NB4 (cell line): ENCODE results near the gene PDGFA.

Experiments
- DNase-seq: peaks from one replicate; pipeline ENCODE4 v3.0.0; 2010; ENCODE audit warnings: low read depth
- H3K4me3 ChIP-seq: one replicate; pipeline ENCODE4 v1.5.1; 2011; ENCODE audit warnings: mild to moderate bottlenecking, low read depth, low read length, moderate library complexity
- MYC ChIP-seq: IDR thresholded peaks from 2 replicates; pipeline ENCODE4 v1.6.1; 2011; ENCODE audit warnings: low read depth, low read length
- POLR2A ChIP-seq: IDR thresholded peaks from 2 replicates; pipeline ENCODE4 v1.6.1; 2011; ENCODE audit warnings: mild to moderate bottlenecking; ENCODE audit not compliant: insufficient read length; ENCODE audit errors: extremely low read depth
- TF ChIP-seq, protein P1 (sequence below): IDR thresholded peaks from 2 replicates; pipeline ENCODE4 v1.6.1; 2011; ENCODE audit warnings: low read depth, low read length
- TF ChIP-seq, protein P2 (sequence below): IDR thresholded peaks from one replicate; pipeline ENCODE4 v1.5.1; 2012; ENCODE audit warnings: low read depth, low read length

The PDGFA gene

DNA sequence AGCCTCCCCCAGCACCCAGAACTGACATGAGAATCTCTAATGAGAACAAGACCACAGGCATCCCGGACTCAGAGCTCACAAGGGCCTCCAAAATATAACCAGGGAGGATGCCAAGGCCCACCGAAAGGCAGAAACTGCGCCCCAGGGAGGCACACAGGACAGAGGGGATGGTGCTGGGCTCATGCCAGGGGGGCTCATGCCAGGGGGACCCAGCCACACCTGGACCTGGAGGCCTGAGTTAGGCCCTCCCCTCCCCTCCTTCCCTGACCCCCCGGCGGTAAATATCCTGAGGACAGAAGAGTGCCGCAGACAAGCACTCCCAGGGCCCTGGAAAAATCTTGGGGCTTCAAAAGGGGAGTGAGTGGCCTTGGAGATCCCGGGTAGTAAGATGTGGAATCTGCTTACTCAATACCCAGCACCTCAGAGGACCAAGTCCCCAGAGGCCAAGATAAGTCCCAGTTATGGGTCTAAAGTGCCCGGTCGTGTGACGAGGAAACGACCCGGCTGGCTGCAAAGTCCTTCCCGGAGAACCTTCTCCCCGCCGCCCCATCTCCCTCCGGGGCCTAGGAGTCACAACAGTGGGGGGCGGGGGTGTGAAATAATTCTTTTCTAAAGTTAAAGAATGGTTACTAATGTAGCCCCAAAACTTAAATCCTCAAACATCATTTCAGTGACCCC is 11.9 kb downstream of the PDGFA start:
- TF ChIP-seq MYC (no peak), POLR2A (no peak)
- TF ChIP-seq, protein P1, sequence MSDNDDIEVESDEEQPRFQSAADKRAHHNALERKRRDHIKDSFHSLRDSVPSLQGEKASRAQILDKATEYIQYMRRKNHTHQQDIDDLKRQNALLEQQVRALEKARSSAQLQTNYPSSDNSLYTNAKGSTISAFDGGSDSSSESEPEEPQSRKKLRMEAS, result no peak
- TF ChIP-seq, protein P2, sequence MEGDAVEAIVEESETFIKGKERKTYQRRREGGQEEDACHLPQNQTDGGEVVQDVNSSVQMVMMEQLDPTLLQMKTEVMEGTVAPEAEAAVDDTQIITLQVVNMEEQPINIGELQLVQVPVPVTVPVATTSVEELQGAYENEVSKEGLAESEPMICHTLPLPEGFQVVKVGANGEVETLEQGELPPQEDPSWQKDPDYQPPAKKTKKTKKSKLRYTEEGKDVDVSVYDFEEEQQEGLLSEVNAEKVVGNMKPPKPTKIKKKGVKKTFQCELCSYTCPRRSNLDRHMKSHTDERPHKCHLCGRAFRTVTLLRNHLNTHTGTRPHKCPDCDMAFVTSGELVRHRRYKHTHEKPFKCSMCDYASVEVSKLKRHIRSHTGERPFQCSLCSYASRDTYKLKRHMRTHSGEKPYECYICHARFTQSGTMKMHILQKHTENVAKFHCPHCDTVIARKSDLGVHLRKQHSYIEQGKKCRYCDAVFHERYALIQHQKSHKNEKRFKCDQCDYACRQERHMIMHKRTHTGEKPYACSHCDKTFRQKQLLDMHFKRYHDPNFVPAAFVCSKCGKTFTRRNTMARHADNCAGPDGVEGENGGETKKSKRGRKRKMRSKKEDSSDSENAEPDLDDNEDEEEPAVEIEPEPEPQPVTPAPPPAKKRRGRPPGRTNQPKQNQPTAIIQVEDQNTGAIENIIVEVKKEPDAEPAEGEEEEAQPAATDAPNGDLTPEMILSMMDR, result no peak

DNA sequence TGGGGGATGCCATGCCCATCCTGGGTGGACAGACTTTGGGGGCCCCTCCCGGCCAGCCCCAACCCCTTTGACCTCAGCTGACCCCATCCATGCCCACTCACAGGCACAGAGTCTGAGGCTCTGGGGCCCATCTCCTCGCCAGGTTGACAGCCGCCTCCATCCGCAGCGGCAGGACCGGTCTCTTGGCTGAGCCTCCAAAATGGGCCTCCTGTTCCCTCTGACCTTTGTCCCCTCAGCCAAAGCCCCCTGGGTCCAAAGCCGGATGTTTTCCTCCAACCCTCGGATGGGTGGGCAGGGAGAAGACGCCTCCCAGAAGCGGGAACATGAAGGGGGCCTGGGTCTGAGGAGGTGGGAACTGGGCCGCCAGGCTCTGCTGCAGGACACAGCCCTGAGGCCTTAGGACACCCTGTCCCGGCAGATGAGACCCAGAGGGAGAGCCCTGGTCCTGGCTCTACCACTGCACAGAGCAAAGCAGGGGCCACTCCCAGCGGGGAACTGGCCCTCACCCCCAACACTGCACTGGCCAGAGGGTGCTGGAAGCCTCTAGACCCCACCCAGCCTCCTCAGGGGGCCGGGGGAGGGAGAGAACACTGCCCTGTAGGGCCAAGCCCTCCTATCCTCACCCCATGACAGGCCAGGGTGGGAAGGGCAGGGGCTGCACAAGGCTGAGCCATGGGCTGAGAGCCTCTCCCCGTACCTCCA is 12.6 kb downstream of the PDGFA start:
- DNase-seq, result no peak
- H3K4me3 ChIP-seq, result no peak overlapping the region
- TF ChIP-seq, protein P2, result no peak
- TF ChIP-seq MYC, result no peak
- no peak for TF ChIP-seq POLR2A
- TF ChIP-seq, protein P1, result no peak

More for the DNA sequence above, 11.9 kb downstream of the PDGFA start:
- no peak overlapping the region for H3K4me3 ChIP-seq
- no peak for DNase-seq

DNA sequence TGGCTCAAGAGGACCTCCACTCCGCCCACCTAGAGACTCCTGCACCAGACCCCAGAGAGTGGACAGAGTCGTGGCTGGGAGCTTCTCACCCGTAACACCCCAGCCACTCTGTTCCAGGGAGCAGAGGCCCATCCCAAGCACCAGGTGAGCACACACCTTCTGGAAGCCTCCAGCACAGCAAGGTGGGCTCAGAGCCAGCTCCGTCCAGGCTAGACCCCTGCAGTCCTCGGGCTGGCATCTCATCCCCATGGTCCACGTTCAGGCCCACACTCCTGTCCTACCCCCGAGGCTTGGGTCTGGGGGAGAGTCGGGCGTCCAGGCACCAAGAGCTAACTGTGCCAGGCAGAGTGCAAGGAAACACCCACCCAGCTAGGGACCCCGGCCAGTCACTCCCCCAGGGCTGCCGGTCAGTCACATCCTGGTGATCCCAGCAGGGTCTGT is 13.2 kb downstream of the PDGFA start:
- DNase-seq, result no peak
- H3K4me3 ChIP-seq, result no peak overlapping the region
- TF ChIP-seq POLR2A (no peak), MYC (no peak)
- TF ChIP-seq, protein P1, result no peak
- TF ChIP-seq, protein P2, result no peak

DNA sequence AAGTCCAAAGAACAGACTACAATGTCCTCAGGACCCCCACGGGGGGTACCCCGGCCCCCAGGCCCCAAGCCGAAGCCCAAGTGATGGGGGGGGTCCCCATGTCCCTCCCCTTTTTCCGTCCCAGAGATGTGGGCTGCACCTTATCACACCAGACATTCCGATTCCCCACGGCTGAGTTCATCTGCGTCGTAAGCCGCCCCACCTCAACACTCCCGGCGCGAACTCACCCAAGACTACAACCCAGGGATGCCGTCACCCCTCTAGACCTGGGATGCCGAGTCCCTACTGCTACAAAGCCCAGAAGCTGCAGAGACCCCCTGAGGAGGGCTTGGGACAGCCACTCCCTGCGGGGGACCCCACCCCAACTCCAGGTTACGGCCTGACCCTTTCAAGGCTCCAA is 14.5 kb downstream of the PDGFA start:
- no peak for DNase-seq
- no peak overlapping the region for H3K4me3 ChIP-seq
- TF ChIP-seq POLR2A (no peak), MYC (no peak)
- TF ChIP-seq, protein P2, result no peak
- TF ChIP-seq, protein P1, result no peak

DNA sequence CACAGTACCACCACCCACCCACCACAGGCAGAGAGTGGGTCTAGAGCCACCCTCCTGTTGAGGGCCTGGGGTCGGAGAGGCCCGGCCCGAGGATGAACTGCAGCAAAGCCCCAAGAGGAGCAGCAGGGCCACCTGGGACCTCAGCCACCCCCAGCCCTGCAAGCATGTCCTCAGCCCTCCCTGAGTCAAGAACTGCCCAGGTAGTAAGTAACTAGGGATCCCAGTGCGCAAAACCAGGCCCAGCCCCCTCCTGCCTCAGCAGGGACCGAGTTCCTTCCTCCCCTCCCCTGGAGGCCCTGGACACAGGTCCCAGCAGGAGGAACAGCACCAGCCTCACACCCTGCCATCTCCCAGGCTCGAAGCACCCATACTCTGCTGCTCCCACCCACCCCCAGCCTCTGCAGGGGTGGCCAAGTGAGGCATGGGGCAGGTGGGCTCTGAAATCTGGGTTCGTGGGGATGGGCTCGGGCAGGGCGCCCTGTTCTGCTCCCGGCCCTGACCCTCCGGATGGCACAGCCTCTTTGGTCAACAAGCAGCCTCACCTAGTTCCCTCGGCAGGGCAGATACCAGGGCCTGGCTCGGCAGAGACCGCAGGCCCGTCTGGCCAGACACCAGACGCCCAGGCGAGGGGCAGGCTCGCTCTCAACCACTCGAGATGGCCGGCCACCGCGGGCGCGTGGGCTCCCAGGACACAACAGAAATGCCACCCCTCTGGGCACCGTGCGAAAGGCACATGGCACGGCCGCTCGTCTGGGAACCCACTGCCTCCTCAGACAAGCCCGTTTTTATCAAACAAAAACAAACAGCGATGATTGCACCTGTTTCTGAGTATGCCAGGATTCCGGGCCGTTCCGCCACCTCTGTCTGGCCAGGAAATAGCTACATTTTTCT is 15.2 kb downstream of the PDGFA start:
- TF ChIP-seq, protein P2, result no peak
- TF ChIP-seq, protein P1, result no peak
- no peak for TF ChIP-seq POLR2A
- TF ChIP-seq MYC, result no peak
- no peak for DNase-seq
- H3K4me3 ChIP-seq, result no peak overlapping the region
